HepG2 (cell line): ENCODE measurements around the gene MIF. TPM values are rescaled to one million over a fixed set of nuclear protein-coding genes. Genes with fewer than 3 reads are reported as not detected.

ENCODE experiments used
- ATAC-seq: fragments of 200-7000 bp; cut with Tn5 transposase; 3 replicates; pipeline ENCODE4 v1.9.1; 2020; ENCODE audit warnings: mild to moderate bottlenecking, moderate library complexity
- BruUV-seq: library from RNA; stranded (reverse); fragments of 400-500 nt; replicated peaks from 2 replicates; lab custom pipeline; 2021; lab: Mats Ljungman, UMichigan
- CTCF ChIA-PET: fragments of 300-600 bp; formaldehyde crosslinking; extraction: SDS; loops from one replicate; lab custom pipeline; 2021; ENCODE audit warnings: low total read pairs, inconsistent platforms, low intra/inter-chr PET ratio; lab: Yijun Ruan, JAX
- POLR2A ChIA-PET: fragments of 350-600 bp; sonication (Branson Sonifier 250); formaldehyde crosslinking; loops from one replicate; lab custom pipeline; 2020; ENCODE audit warnings: antibody characterized with exemption, inconsistent platforms; lab: Yijun Ruan, JAX
- DNase-seq: peaks from one replicate; pipeline ENCODE4 v3.0.0-alpha.2; 2015; ENCODE audit warnings: low spot score
- FAIRE-seq: peaks from 3 replicates; lab custom pipeline; 2011; peaks lifted over from hg19 to GRCh38; lab: Jason Lieb, UNC
- H2AFZ ChIP-seq: one replicate; pipeline ENCODE4 v1.6.1; 2011; ENCODE audit warnings: low read length, inconsistent platforms
- H3K27ac ChIP-seq: fragments of 300-600 bp; 3 replicates; pipeline ENCODE4 v1.8.0; 2011; ENCODE audit warnings: mixed run types, mild to moderate bottlenecking, mixed read lengths, low read length, inconsistent platforms; ENCODE audit not compliant: insufficient read depth; ENCODE audit errors: extremely low read length
- H3K27me3 ChIP-seq, 2 experiments: fragments of 200-600 bp in 1 of 2; 2 replicates in 1 of 2; 3 replicates in 1 of 2; pipeline versions ENCODE4 v1.6.0 to v1.8.0; 2011; ENCODE audit warnings: low read length in 2 of 2, mild to moderate bottlenecking in 2 of 2, moderate library complexity in 2 of 2, inconsistent platforms in 1 of 2; ENCODE audit not compliant: insufficient read depth in 2 of 2, control insufficient read depth in 1 of 2
- H3K36me3 ChIP-seq, 2 experiments: fragments of 200-600 bp in 1 of 2; replicated peaks in 1 of 2; 2 replicates in 1 of 2; 3 replicates in 1 of 2; pipeline versions ENCODE4 v1.5.1 to v1.8.0; 2011; ENCODE audit warnings: low read length in 2 of 2, inconsistent platforms in 1 of 2; ENCODE audit not compliant: insufficient read depth in 2 of 2, control insufficient read depth in 1 of 2
- H3K4me1 ChIP-seq: 2 replicates; pipeline ENCODE4 v1.5.1; 2012; ENCODE audit warnings: low read length, inconsistent platforms; ENCODE audit not compliant: insufficient read depth
- H3K4me2 ChIP-seq: 2 replicates; pipeline ENCODE4 v1.6.0; 2011; ENCODE audit warnings: low read depth, low read length, inconsistent platforms
- H3K4me3 ChIP-seq, 3 experiments: fragments of 200-600 bp in 1 of 3; sonication (generic), shearing (Covaris generic) in 1 of 3; replicated peaks in 1 of 3; 2 replicates each; pipeline ENCODE4 v1.5.1; 2011 to 2016; ENCODE audit warnings: low read length in 3 of 3, inconsistent platforms in 2 of 3, low read depth in 2 of 3, mild to moderate bottlenecking in 2 of 3, control low read depth in 1 of 3, mixed read lengths in 1 of 3; ENCODE audit not compliant: insufficient read depth in 1 of 3
- H3K79me2 ChIP-seq: one replicate; pipeline ENCODE4 v1.6.1; 2011; ENCODE audit warnings: low read length, inconsistent platforms; ENCODE audit not compliant: insufficient read depth
- H3K9ac ChIP-seq: 2 replicates; pipeline ENCODE4 v1.6.0; 2011; ENCODE audit warnings: mild to moderate bottlenecking, low read depth, low read length, inconsistent platforms; ENCODE audit not compliant: insufficient read depth
- H3K9me3 ChIP-seq: 2 replicates; pipeline ENCODE4 v1.5.1; 2012; ENCODE audit warnings: mild to moderate bottlenecking, low read length
- H4K20me1 ChIP-seq: 2 replicates; pipeline ENCODE4 v1.6.0; 2011; ENCODE audit warnings: inconsistent platforms, mild to moderate bottlenecking, low read length, moderate library complexity; ENCODE audit not compliant: insufficient read depth
- AHDC1 ChIP-seq: sonication (generic); formaldehyde crosslinking; IDR thresholded peaks from 2 replicates; pipeline ENCODE4 v1.5.1; 2020; ENCODE audit warnings: mild to moderate bottlenecking, missing genetic modification reagents, borderline replicate concordance
- ELF4 ChIP-seq: sonication (generic); formaldehyde crosslinking; IDR thresholded peaks from 2 replicates; pipeline ENCODE4 v1.5.0; 2020; ENCODE audit warnings: missing genetic modification reagents, mild to moderate bottlenecking, moderate library complexity, borderline replicate concordance
- FOSL2 ChIP-seq: sonication (generic); formaldehyde crosslinking; IDR thresholded peaks from 2 replicates; pipeline ENCODE4 v1.4.0; 2020; ENCODE audit warnings: missing genetic modification reagents
- ISX ChIP-seq: sonication (generic); formaldehyde crosslinking; conservative IDR thresholded peaks from 2 replicates; pipeline ENCODE4 v1.5.0; 2020; ENCODE audit warnings: missing genetic modification reagents
- MXD4 ChIP-seq: IDR thresholded peaks from 2 replicates; pipeline ENCODE4 v1.6.1; 2016; ENCODE audit warnings: mild to moderate bottlenecking, missing biosample characterization, missing genetic modification reagents
- PHF8 ChIP-seq: sonication (generic); formaldehyde crosslinking; IDR thresholded peaks from 2 replicates; pipeline ENCODE4 v1.5.0; 2020; ENCODE audit warnings: missing genetic modification reagents
- RARA ChIP-seq: IDR thresholded peaks from 2 replicates; pipeline ENCODE4 v1.6.1; 2016; ENCODE audit warnings: missing genetic modification reagents, missing compliant biosample characterization
- ZNF121 ChIP-seq: sonication (generic); formaldehyde crosslinking; IDR thresholded peaks from 2 replicates; pipeline ENCODE4 v1.5.0; 2020; ENCODE audit warnings: mild to moderate bottlenecking, missing genetic modification reagents
- ZNF30 ChIP-seq: sonication (generic); formaldehyde crosslinking; IDR thresholded peaks from 2 replicates; pipeline ENCODE4 v1.5.0; 2020; ENCODE audit warnings: mild to moderate bottlenecking, missing genetic modification reagents
- ZNF850 ChIP-seq: sonication (generic); formaldehyde crosslinking; conservative IDR thresholded peaks from 2 replicates; pipeline ENCODE4 v1.9.0; 2021; ENCODE audit warnings: mild to moderate bottlenecking, missing genetic modification reagents
- WGBS: methylation state at CpG from one replicate; pipeline ENCODE4 v1.1.6; 2017; ENCODE audit warnings: low lambda C conversion rate; 5-methylcytosine and 5-hydroxymethylcytosine counted together
- in situ Hi-C: cut with HindIII; loops from 2 replicates; pipeline ENCODE4 v1.10.0; 2017; ENCODE audit warnings: low pct_unique_long_range_greater_than_20kb; ENCODE audit not compliant: extremely low pct_ligation_motif_present
- intact Hi-C: fragments of 100-400 bp; cut with micrococcal nuclease; formaldehyde crosslinking; loops from one replicate; pipeline ENCODE4 v1.10.0; 2022; ENCODE audit not compliant: unreplicated experiment
- polyA plus RNA-seq, 8 experiments: library from polyadenylated mRNA; depleted of rRNA in 3 of 8; stranded (reverse) in 7 of 8; unstranded in 1 of 8; fragments of >200 nt; fragmentation: Illumina TruSeq in 4 of 8; extraction: Trizol in 4 of 8; gene quantifications; 2 replicates each; pipeline versions ENCODE4 v1.2.1 to v1.2.3, GENCODE V29; 2011 to 2016; ENCODE audit warnings: low read depth in 4 of 8, missing spikeins in 1 of 8, mixed read lengths in 1 of 8; ENCODE audit not compliant: insufficient read depth in 1 of 8
- total RNA-seq, 5 experiments: library from RNA; depleted of rRNA; stranded (reverse); fragments of >200 nt; fragmentation: Illumina TruSeq; extraction: Trizol; gene quantifications; 2 replicates each; pipeline ENCODE4 v1.2.3, GENCODE V29; 2016; ENCODE audit warnings: low read depth in 1 of 5
- TF ChIP-seq, protein P1 (sequence below): sonication (generic); formaldehyde crosslinking; IDR thresholded peaks from 2 replicates; pipeline ENCODE4 v1.5.0; 2020; ENCODE audit warnings: missing genetic modification reagents, mild to moderate bottlenecking, borderline replicate concordance
- TF ChIP-seq, protein P2 (sequence below): sonication (generic); formaldehyde crosslinking; IDR thresholded peaks from 2 replicates; pipeline ENCODE4 v1.9.0; 2021; ENCODE audit warnings: mild to moderate bottlenecking, missing genetic modification reagents

MIF gene
- total and polyA plus RNA-seq, 2 of the 13 experiments (the other 11 are each of a cell fraction or from before 2014, with no cell fraction given), result 634 to 675 TPM

DNA sequence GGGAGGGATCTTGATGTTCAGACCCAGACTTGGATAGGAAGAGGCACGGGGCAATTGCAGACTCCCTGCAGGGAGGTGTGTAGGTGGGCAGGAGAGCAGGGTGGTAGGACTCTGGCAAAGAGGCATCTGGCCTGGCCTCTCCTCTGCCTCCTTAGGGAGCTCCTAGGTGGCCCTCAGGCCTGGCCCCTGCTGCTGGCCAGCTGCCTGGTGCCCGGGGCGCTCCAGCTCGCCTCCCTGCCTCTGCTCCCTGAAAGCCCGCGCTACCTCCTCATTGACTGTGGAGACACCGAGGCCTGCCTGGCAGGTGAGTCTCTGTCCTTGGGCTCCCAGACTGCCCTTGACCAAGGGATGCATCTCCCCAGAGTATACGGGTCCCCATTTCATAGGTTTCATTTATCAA, 16.6 kb upstream of the MIF start:
- ATAC-seq, result no peak
- H4K20me1 ChIP-seq, result no peaks in the 10 kb centered on the region
- no TSS peak for BruUV-seq
- intact Hi-C loops, result no loop called here
- H3K9ac ChIP-seq, result no peak overlapping the region
- H3K27ac ChIP-seq, result no peak overlapping the region
- WGBS, result 95% methylated on average over 2 of the region's 8 CpGs
- H3K4me1 ChIP-seq, result peaks cover 7% of the 10 kb centered on the region; the same call in 1 of the 2 replicates
- no peaks in the 10 kb centered on the region for H3K79me2 ChIP-seq
- no peaks in the 10 kb centered on the region for H3K9me3 ChIP-seq
- in situ Hi-C loops, result no loop called here
- no peak for DNase-seq
- no peak overlapping the region for H3K4me3 ChIP-seq
- ChIA-PET POLR2A (no interaction called here), CTCF (no interaction called here)
- no peak overlapping the region for H2AFZ ChIP-seq
- H3K27me3 ChIP-seq, result no peaks in the 10 kb centered on the region
- peaks cover 14 to 35% of the 10 kb centered on the region in 2 experiments; a peak in 4 of 5 replicates for H3K36me3 ChIP-seq
- no peak overlapping the region for H3K4me2 ChIP-seq
- no peak for FAIRE-seq
- TF ChIP-seq FOSL2 (CRISPR knock-in tag) (no peak), AHDC1 (CRISPR knock-in tag) (no peak), ZNF850 (CRISPR knock-in tag) (no peak), ELF4 (CRISPR knock-in tag) (no peak), RARA (CRISPR knock-in tag) (no peak), PHF8 (CRISPR knock-in tag) (no peak), ZNF30 (CRISPR knock-in tag) (no peak), ZNF121 (CRISPR knock-in tag) (no peak), MXD4 (CRISPR knock-in tag) (no peak), ISX (no peak)
- TF ChIP-seq, protein P1, sequence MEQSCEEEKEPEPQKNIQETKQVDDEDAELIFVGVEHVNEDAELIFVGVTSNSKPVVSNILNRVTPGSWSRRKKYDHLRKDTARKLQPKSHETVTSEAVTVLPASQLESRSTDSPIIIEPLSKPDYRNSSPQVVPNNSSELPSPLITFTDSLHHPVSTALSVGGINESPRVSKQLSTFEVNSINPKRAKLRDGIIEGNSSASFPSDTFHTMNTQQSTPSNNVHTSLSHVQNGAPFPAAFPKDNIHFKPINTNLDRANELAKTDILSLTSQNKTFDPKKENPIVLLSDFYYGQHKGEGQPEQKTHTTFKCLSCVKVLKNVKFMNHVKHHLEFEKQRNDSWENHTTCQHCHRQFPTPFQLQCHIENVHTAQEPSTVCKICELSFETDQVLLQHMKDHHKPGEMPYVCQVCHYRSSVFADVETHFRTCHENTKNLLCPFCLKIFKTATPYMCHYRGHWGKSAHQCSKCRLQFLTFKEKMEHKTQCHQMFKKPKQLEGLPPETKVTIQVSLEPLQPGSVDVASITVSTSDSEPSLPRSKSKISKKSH (CRISPR knock-in tag), result no peak
- TF ChIP-seq, protein P2, sequence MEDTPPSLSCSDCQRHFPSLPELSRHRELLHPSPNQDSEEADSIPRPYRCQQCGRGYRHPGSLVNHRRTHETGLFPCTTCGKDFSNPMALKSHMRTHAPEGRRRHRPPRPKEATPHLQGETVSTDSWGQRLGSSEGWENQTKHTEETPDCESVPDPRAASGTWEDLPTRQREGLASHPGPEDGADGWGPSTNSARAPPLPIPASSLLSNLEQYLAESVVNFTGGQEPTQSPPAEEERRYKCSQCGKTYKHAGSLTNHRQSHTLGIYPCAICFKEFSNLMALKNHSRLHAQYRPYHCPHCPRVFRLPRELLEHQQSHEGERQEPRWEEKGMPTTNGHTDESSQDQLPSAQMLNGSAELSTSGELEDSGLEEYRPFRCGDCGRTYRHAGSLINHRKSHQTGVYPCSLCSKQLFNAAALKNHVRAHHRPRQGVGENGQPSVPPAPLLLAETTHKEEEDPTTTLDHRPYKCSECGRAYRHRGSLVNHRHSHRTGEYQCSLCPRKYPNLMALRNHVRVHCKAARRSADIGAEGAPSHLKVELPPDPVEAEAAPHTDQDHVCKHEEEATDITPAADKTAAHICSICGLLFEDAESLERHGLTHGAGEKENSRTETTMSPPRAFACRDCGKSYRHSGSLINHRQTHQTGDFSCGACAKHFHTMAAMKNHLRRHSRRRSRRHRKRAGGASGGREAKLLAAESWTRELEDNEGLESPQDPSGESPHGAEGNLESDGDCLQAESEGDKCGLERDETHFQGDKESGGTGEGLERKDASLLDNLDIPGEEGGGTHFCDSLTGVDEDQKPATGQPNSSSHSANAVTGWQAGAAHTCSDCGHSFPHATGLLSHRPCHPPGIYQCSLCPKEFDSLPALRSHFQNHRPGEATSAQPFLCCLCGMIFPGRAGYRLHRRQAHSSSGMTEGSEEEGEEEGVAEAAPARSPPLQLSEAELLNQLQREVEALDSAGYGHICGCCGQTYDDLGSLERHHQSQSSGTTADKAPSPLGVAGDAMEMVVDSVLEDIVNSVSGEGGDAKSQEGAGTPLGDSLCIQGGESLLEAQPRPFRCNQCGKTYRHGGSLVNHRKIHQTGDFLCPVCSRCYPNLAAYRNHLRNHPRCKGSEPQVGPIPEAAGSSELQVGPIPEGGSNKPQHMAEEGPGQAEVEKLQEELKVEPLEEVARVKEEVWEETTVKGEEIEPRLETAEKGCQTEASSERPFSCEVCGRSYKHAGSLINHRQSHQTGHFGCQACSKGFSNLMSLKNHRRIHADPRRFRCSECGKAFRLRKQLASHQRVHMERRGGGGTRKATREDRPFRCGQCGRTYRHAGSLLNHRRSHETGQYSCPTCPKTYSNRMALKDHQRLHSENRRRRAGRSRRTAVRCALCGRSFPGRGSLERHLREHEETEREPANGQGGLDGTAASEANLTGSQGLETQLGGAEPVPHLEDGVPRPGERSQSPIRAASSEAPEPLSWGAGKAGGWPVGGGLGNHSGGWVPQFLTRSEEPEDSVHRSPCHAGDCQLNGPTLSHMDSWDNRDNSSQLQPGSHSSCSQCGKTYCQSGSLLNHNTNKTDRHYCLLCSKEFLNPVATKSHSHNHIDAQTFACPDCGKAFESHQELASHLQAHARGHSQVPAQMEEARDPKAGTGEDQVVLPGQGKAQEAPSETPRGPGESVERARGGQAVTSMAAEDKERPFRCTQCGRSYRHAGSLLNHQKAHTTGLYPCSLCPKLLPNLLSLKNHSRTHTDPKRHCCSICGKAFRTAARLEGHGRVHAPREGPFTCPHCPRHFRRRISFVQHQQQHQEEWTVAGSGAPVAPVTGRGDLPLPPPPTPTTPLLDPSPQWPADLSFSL (CRISPR knock-in tag), result no peak
